Heart left ventricle (tissue), 13 donors: ENCODE measurements around the gene NKAIN2.

Experiments used
- CTCF ChIP-seq, 12 donors: fragments of 200-600 bp; sonication (generic) in 4 of 12; IDR thresholded peaks; one replicate each; pipeline versions ENCODE4 v1.5.0 to v1.8.0; 2018 to 2022; ENCODE audit warnings: antibody characterized with exemption in 12 of 12, mild to moderate bottlenecking in 5 of 12
- POLR2A ChIP-seq, 2 donors: fragments of 450-650 bp; IDR thresholded peaks; one replicate each; pipeline ENCODE4 v1.6.1; 2017; ENCODE audit warnings: antibody characterized with exemption in 2 of 2, mild to moderate bottlenecking in 2 of 2, moderate library complexity in 2 of 2
- donor health status: ischemic (EF 13 %, LVEDD 7.1; RV severe dilation, severe dysfunction).
- donor health status: DM: no; HTN: yes; CAD: no.
- donor health status: DM: no; HTN: no; CAD: no.
- donor health status: ischemic (EF 25% LVEDD 6.9; RV normal size, moderate dysfunction).
- donor health status: ischemic (EF 25% LVEDD 5.7; RV mildly dilated, moderate dysfunction).
- donor health status: ischemic (EF 35%, LVEDD 5.7; RV mildly dilated, moderate dysfunction).
- donor health status: nonischemic (EF 11% LVEDD 7.7; RV severe dilation, severe dysfunction).
- donor health status: DM: yes; HTN: yes; CAD: no.
- donor health status: PGD.
- donor health status: ischemic (EF 29% LVEDD 5.4; RV normal size, mild dysfunction).
- donor health status: nonischemic (EF 23%, LVEDD 6.1; RV moderate dilation, normal function).

GRCh38 chr6:124319410-124319809 lies 515.7 kb downstream of the NKAIN2 start:
- TF ChIP-seq CTCF (IDR thresholded peaks at IDR 0.05) (no peak), POLR2A (IDR thresholded peaks at IDR 0.05) (no peak)
